Hepatic stellate cell (primary cell): ENCODE data around the gene MCIDAS.

ENCODE experiments used
- DNase-seq: peaks from one replicate; pipeline ENCODE4 v3.0.0; 2011; ENCODE audit warnings: low spot score

Gene MCIDAS

GRCh38 chr5:55222092-55222984, 4.8 kb downstream of the MCIDAS start:
- no peak for DNase-seq

- no peak for DNase-seq
These were observed 6.5 kb downstream of the MCIDAS start for GRCh38 chr5:55220433-55221185.

GRCh38 chr5:55219770-55220169, 7.3 kb downstream of the MCIDAS start:
- no peak for DNase-seq

GRCh38 chr5:55218967-55219366, 8.1 kb downstream of the MCIDAS start:
- no peak for DNase-seq

- no peak for DNase-seq
These were observed 15.8 kb downstream of the MCIDAS start for GRCh38 chr5:55211184-55211874.

- no peak for DNase-seq
These were observed 22.1 kb downstream of the MCIDAS start for GRCh38 chr5:55205001-55205400.

- no peak for DNase-seq
These were observed 36.0 kb downstream of the MCIDAS start for GRCh38 chr5:55191165-55191564.

- DNase-seq, result no peak
These were observed 38.2 kb downstream of the MCIDAS start for GRCh38 chr5:55188656-55189540.

- no peak for DNase-seq
These were observed 39.7 kb downstream of the MCIDAS start for GRCh38 chr5:55187370-55187769.

- no peak for DNase-seq
These were observed 47.1 kb downstream of the MCIDAS start for GRCh38 chr5:55180016-55180415.

- no peak for DNase-seq
These were observed 50.0 kb downstream of the MCIDAS start for GRCh38 chr5:55177078-55177477.

GRCh38 chr5:55176176-55176818, 50.8 kb downstream of the MCIDAS start:
- no peak for DNase-seq

- DNase-seq, result no peak
These were observed 51.3 kb downstream of the MCIDAS start for GRCh38 chr5:55175781-55176175.

GRCh38 chr5:55173687-55174230, 53.4 kb downstream of the MCIDAS start:
- DNase-seq, result no peak

GRCh38 chr5:55172937-55173686, 54.0 kb downstream of the MCIDAS start, which contains the start of gene CDC20B:
Gene CDC20B (minus strand): TSS chr5:55173177. CDS start chr5:55173000, 177 bp downstream.
- DNase-seq, result peak; percentile 82

- peak; percentile 72 for DNase-seq
These were observed 54.8 kb downstream of the MCIDAS start for GRCh38 chr5:55172051-55172899.

- DNase-seq, result no peak
These were observed 55.6 kb downstream of the MCIDAS start for GRCh38 chr5:55171471-55171870.
